GM21619 (cell line): ENCODE measurements around the gene NAT14.

Source experiments
- ATAC-seq: cut with Tn5 transposase; IDR thresholded peaks from one replicate; pipeline ENCODE4 v1.9.1; 2021; ENCODE audit not compliant: unreplicated experiment

NAT14 gene

DNA sequence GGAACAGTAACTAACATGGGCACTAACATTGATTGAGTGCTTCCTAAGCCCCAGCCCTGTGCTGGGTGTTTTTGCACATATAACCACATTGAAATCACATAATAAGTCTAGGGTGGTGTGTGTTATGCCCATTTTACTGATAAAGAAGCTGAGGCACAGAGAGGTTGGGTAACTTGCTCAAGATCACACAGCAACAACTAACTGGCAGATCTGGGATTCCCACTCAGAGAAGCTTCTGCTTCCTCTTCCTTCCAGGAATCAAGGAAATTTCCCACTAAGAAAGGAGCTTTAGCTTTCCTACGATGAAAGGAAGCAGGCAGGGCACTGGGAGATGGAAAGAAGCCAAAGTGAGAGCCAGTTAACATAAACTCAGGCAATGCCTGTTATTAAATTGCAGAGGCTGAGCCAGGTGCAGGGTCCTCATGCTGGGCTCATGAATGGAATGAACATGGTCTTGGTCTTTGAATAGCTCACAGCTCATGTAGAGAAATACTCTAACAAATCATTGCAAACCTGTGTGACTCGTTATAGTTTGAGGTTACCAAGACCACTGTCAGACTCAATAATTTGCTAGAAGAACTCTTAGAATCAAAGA, 13.4 kb downstream of the NAT14 start:
- ATAC-seq: no peak

DNA sequence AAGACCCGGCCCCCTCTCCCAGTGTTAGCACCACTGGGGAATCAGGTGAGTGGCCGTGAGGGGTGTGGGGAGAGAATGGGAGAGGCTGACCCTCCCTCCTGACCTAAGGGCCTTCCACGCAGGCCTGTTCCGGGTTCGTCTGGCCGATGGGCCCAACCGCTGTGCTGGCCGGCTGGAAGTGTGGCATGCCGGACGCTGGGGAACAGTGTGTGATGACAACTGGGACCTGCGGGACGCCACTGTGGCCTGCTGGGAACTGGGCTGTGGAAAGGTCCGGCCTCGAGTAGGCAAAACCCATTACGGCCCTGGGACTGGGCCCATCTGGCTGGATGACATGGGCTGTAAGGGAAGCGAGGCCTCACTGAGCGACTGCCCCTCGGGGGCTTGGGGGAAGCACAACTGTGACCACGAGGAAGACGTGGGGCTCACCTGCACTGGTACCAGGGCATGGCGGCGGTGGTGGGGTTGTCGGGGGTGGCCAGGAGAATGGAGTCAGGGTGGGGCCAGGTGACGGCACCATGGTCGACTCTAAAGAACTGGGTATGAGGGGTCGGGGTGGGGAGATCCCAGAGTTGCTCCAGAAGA, 15.5 kb downstream of the NAT14 start:
- ATAC-seq: no peak

GRCh38 chr19:55502197-55502952, 17.4 kb downstream of the NAT14 start:
- no peak for ATAC-seq

DNA sequence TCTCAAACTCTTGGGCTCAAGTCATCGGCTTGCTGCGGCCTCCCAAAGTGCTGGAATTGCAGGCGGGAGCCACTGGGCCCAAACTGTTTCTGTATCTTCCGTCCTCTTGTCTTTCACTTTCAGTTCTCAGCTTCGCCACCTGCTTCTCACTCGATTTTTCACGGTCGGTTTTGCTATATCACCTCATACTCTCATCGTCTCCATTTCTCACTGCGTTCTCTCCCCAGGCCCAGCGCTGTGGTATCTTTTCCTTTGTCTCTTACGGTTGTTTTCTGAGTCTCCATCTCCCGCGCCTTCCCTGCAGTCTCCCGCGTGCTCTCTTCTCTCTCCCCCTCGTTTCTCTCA, 18.1 kb downstream of the NAT14 start:
- no peak for ATAC-seq

DNA sequence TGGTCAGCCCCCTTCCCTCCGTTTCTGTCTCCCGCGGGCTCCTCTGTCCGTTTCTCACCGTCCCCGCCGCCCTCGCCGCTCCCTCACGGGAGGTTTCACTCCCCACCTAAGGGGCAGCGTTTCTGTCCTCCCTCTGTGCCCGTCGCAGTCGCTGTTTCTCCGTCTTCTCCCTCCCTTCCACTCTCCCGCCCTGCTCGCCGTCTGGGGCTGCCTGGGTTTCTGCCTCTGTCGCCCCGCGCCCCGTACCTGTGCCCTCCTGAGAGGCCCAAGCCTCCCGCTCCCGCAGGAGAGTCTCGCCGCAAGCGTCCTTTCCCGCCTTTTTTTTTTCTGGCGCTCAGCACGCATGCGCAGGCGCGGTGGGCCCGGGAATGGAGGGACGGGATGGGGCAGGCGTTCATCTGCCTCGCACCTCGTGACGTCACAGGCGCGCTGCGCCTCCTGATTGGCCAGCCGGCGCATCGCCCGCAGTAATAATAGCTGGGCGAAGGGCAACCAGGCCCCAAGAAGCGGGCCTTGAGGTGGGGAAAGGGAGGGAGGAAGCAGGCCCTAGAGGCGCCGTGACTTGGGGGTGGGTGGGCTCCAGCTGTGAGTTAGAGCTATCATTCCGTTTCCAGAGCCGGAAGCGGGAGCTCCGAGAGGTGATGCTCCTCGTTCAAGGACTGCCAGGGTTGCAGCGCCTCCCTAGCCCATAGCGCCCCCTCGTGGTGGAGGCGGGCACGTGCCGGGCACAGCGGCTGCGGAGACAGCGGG, 18.7 kb downstream of the NAT14 start:
- ATAC-seq: peak; percentile 86

GRCh38 chr19:55504252-55504603, 19.2 kb downstream of the NAT14 start:
- ATAC-seq: no peak

DNA sequence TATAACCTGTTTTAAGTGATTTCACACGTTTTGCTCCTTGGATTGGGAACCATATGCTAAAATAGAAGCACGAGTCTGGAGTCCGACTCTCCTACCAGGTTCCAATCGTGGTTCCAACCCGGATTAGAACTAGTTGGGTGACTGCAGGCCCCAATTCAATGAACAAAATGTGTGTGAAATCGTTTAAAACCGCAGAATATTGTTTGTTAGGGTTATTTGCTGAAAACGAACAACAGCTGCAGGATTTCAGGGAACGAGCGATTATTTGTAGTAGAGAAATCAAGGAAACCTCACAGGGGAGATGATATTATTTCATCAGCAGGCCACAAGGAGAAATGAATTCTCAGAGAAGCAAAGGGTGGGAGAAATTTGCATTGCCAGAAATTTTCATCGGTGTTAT, 20.0 kb downstream of the NAT14 start:
- ATAC-seq: no peak

- no peak for ATAC-seq
Measured at GRCh38 chr19:55508120-55508519, 23.1 kb downstream of the NAT14 start.

DNA sequence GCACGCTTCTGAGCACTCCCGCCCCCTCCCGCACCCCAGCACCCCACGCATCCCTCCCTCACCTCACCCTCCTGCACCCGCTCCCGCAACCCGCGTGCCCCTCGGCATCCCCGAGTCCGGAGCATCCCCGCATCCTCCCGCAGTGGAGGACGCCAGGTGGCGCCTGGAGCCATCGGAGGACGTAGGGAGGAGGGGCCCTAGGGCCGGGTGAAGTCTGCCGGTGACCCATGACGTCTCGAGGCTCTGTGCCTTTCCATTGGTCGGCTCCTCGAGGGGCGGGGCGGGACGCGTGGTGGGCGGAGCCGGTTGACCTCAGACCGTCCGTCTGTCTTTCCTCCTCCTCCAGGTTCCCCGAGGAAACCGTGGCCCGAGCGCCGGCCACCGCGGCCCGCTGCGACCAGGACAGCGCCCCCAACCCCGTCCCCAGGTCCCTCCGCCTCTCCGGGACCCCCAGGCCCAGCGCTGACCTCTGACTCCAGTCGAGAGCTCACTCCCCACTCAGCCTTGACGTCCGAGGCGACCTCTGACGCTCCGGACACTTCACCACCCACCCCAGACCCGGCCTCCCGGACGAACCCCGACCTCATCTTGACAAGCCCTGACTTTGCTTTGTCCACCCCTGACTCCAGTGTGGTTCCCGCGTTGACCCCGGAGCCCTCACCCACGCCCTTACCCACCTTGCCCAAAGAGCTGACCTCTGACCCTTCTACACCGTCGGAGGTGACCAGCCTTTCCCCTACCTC, 32.1 kb downstream of the NAT14 start:
- ATAC-seq: peak; percentile 95

DNA sequence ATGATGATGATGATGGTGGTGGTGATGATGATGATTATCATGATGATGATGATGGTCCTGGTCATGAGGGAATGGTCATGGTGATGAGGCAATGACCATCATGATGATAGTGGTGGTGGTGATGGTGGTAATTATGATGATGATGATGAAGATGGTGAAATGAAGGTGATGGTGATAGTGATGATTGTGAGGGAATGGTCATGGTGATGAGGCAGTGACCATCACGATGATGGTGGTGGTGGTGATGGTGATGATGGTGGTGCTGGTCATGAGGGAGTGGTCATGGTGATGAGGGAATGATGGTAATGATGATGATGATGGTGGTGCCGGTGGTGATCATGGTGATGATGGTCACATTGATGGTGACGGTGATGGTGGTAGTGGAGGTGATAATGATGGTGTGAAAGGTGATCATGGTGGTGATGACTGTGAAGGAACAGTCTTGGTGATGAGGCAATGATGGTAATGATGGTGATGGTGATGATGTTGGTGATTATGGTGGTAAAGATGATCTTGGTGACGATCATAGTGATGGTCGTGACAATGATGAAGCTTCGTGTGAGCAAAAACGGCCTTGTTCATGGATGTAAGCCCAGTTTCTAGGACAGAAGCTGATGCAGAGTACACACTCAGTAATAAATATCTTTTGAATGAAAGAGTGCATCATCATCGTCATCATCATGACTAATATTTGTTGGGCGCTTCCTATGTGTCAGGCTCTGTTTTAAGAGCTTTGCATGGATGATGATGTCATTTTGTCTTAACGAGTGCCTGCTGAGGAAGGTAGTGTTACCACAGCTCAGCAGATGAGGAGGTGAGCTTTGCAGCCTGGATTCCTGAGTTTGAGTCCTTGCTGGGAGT, 34.7 kb downstream of the NAT14 start:
- no peak for ATAC-seq

DNA sequence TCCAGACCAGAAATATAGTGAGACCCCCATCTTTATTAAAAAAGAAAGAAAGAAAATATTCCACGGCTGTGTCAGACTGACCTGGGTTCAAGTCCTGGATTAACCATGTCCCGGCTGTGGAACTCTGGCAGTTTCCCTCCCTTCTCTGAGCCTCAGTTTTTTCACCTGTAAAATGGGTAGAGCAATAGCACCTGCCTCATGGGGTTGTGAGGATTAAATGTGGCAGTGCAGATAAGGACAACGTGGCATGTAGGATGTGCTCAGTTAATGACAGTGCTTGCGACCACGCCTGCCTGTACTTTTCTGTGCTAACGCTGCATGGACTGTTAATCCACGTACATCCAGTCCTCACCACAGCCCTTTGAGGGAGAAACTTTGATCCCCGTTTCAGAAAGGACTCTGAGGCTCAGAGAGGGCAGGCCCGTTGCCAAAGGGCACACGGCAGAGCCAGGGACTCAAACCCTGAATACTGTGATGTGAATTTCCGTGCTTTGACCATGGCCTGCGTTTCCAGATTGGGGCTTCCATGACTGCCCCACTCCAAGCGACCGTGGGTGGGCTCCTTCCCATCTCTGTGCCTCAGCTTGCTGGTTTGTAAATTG, 35.8 kb downstream of the NAT14 start:
- ATAC-seq: no peak

DNA sequence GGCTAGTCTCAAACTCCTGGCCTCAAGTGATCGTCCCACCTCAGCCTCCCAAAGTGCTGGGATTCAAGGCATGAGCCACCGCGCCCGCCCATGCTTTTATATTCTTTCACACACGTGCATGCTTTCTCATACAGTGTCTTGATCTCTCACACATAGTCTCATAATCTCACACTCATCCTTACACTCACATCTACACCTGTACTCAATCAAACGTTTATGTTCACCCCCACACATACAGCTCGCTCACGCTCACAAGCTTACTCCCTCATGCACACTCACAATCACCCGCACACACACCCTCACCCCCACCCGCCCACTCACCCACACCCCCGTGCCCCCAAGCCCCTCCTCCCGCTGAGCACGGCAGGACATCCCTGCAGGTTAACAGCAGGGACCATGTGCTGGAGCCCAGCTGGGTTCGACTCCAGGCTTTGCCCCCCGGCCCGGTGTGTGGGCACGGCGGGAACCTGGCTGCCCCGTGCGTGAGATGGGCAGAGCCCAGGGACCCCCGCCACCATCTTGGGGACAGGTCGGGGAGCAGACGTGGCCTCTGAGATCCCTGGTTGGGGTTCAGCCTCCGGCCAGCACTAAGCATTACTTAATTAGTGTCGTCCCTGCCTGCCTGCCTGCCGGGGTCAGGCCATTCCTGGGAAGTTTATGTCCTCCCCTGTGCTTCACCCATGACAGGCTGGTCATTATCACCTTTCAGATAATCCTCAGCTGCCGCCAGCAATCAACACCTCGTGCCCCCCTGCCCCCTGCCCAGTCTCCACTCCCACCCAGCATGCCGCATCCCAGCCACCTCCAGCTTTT, 40.5 kb downstream of the NAT14 start:
- no peak for ATAC-seq

DNA sequence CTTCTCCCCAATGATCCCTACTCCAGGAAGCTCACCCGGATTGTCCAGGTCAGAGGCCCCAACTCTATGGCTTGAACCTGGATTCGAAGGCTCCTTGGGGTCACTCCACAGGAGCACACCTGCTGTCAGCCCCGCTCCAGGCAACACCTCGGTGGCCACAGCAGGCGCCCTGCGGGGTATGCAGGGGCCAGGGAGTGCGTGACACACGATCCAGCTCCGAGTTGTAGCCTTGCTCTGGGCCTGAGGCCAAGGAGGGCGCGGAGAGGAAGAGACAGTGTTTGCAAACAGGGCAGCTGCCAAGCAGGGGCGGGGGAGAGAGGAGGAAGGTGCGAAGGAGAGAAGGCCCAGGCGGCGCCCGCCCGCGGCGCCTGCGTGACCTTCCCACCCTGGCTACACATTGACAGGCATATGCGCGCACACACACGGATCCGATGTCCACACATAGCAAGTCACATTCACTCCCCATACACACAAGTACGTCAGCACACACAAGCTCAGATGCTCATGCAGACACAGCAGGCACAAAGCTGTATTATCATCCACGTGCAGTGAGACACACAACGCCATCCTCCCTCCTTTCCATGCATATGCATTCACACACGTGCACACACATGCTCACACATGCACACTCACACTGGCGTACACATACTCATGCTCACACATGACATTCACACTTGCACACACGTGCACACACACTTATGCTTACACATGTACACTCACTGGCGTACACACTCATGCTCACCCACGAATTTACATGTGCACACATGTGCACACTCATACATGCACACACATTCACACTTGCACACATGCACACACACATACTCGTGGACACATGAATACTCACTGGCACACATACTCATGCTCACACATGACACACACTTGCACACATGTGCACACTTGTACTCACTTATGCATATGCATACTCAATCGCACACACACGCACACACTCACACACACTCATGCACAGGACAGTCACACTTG, 41.5 kb downstream of the NAT14 start:
- ATAC-seq: no peak

DNA sequence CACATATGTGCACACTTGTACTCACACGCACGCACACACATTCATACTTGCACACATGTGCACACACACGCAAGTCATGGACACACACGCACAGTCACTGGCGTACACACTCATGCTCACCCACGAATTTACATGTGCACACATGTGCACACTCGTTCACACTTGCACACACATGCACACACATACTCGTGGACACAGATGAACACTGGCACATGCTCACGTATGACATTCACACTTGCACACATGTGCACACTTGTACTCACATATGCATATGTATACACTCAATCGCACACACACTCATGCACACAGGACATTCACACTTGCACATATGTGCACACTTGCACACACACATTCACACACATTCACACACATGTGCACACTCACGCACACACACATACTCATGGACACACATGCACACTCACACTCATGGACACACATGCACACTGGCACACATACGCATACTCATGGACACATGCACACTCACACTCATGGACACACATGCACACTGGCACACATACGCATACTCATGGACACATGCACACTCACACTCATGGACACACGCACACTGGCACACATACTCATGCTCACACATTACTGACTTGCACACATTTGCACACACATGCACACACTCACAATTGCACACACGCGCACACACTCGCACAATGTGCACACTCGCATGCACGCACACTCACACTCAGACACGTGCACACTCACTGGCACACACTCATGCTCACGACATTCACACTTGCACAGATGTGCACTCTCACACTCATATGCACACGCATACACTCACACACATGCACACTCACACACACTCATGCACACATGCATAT, 42.4 kb downstream of the NAT14 start:
- no peak for ATAC-seq

GRCh38 chr19:55528030-55528803, 43.2 kb downstream of the NAT14 start:
- no peak for ATAC-seq

DNA sequence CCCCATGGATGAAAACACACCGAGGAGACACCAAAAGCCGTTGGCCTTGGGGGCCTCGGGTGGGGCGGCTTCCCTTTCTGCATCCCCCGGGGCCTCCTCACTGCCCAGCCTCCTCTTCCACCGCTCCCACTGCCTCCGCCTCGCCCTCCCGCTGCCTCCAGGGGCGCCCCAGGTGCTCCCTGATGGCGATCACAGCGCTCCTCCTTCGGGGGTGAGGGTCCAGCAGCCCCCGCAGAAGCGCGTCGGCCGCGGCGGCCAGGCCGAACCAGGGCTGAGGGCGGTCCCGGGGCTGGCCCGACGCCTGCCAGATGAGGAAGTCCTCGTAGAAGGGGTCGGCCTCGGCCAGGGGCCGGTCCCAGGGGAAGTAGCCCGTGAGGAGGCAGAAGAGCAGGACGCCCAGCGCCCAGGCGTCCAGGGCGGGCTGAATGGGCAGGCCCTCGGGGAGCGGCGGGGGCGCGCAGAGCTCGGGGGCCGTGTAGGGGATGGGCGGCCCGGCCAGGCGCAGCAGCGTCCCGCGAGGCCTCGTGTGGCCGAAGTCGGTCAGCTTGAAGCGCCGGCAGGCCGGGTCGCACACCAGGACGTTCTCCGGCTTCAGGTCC, 44.7 kb downstream of the NAT14 start:
- ATAC-seq: no peak
